GF-D8 (cell line): ENCODE measurements around the gene MTFR1L.

Source experiments
- DNase-seq: peaks from one replicate; lab custom pipeline; 2025; lab: John Stamatoyannopoulos, UW

MTFR1L gene

GRCh38 chr1:25819491-25820246, at the start of gene MTFR1L:
TSS of gene MTFR1L (plus strand) at chr1:25819954. CDS start at chr1:25823105, 3,151 bp downstream.
- peak; percentile 69 for DNase-seq

GRCh38 chr1:25770541-25771220, 49.1 kb upstream of the MTFR1L start:
- DNase-seq, result no peak

- no peak for DNase-seq
Measured at GRCh38 chr1:25771221-25772114, 48.3 kb upstream of the MTFR1L start.

GRCh38 chr1:25772164-25772563, 47.6 kb upstream of the MTFR1L start:
- DNase-seq, result no peak

GRCh38 chr1:25772692-25773245, 47.0 kb upstream of the MTFR1L start:
- DNase-seq, result no peak

GRCh38 chr1:25773441-25774125, 46.2 kb upstream of the MTFR1L start:
- DNase-seq, result no peak

GRCh38 chr1:25774206-25774803, 45.4 kb upstream of the MTFR1L start:
- no peak for DNase-seq

GRCh38 chr1:25774921-25775771, 44.6 kb upstream of the MTFR1L start:
- peak; percentile 9 for DNase-seq

GRCh38 chr1:25779388-25779787, 40.4 kb upstream of the MTFR1L start:
- no peak for DNase-seq

GRCh38 chr1:25779894-25780293, 39.9 kb upstream of the MTFR1L start:
- DNase-seq, result no peak

GRCh38 chr1:25780318-25781129, 39.2 kb upstream of the MTFR1L start:
- no peak for DNase-seq

- no peak for DNase-seq
Measured at GRCh38 chr1:25781130-25781433, 38.7 kb upstream of the MTFR1L start.

GRCh38 chr1:25782608-25783201, 37.0 kb upstream of the MTFR1L start:
- no peak for DNase-seq

- DNase-seq, result no peak
Measured at GRCh38 chr1:25784575-25785051, 35.1 kb upstream of the MTFR1L start.

GRCh38 chr1:25785333-25786067, 34.3 kb upstream of the MTFR1L start:
- no peak for DNase-seq

- DNase-seq, result no peak
Measured at GRCh38 chr1:25786887-25787759, 32.6 kb upstream of the MTFR1L start.

GRCh38 chr1:25787760-25788166, 32.0 kb upstream of the MTFR1L start:
- DNase-seq, result no peak
